Measurements from ENCODE around the gene DCHS2.

DCHS2 gene

GRCh38 chr4:154456240-154456639, 35.4 kb downstream of the DCHS2 start:
- no peaks in the 10 kb centered on the region for H3K36me3 ChIP-seq (replicated peaks)
- H3K4me3 ChIP-seq (ENCODE audit: low read depth, low read length), result no peak overlapping the region
- DNase-seq, result no peak
- TF ChIP-seq CTCF (IDR thresholded peaks at IDR 0.05; ENCODE audit: low read depth, low read length, missing control alignments), result no peak
- H3K27me3 ChIP-seq (replicated peaks), result no peaks in the 10 kb centered on the region
- in situ Hi-C loops (cut with HindIII; ENCODE audit: low pct_ligation_motif_present, low sequenced_read_pairs), result no loop called here
- no peak overlapping the region for H3K27ac ChIP-seq

- no peak for DNase-seq
- no peak overlapping the region for H3K27ac ChIP-seq
- H3K36me3 ChIP-seq (replicated peaks), result no peaks in the 10 kb centered on the region
- H3K27me3 ChIP-seq (replicated peaks), result no peaks in the 10 kb centered on the region
- H3K4me3 ChIP-seq (ENCODE audit: low read depth, low read length), result no peak overlapping the region
- in situ Hi-C loops (cut with HindIII; ENCODE audit: low pct_ligation_motif_present, low sequenced_read_pairs), result no loop called here
- no peak for TF ChIP-seq CTCF (IDR thresholded peaks at IDR 0.05; ENCODE audit: low read depth, low read length, missing control alignments)
These were observed 36.5 kb downstream of the DCHS2 start for GRCh38 chr4:154455111-154455510.

- no peak for DNase-seq
- Histone ChIP-seq H3K4me3 (ENCODE audit: low read depth, low read length) (no peak overlapping the region), H3K27me3 (replicated peaks) (no peaks in the 10 kb centered on the region), H3K36me3 (replicated peaks) (no peaks in the 10 kb centered on the region), H3K27ac (no peak overlapping the region)
- in situ Hi-C loops (cut with HindIII; ENCODE audit: low pct_ligation_motif_present, low sequenced_read_pairs), result no loop called here
- no peak for TF ChIP-seq CTCF (IDR thresholded peaks at IDR 0.05; ENCODE audit: low read depth, low read length, missing control alignments)
These were observed 36.9 kb downstream of the DCHS2 start for GRCh38 chr4:154454710-154455109.

- DNase-seq, result no peak
- Histone ChIP-seq H3K4me3 (ENCODE audit: low read depth, low read length) (no peak overlapping the region), H3K27me3 (replicated peaks) (no peaks in the 10 kb centered on the region), H3K27ac (no peak overlapping the region), H3K36me3 (replicated peaks) (no peaks in the 10 kb centered on the region)
- no peak for TF ChIP-seq CTCF (IDR thresholded peaks at IDR 0.05; ENCODE audit: low read depth, low read length, missing control alignments)
- in situ Hi-C loops (cut with HindIII; ENCODE audit: low pct_ligation_motif_present, low sequenced_read_pairs), result no loop called here
These were observed 38.7 kb downstream of the DCHS2 start for GRCh38 chr4:154452798-154453346.

GRCh38 chr4:154450966-154451365, 40.6 kb downstream of the DCHS2 start:
- DNase-seq, result no peak
- TF ChIP-seq CTCF (IDR thresholded peaks at IDR 0.05; ENCODE audit: low read depth, low read length, missing control alignments), result no peak
- in situ Hi-C loops (cut with HindIII; ENCODE audit: low pct_ligation_motif_present, low sequenced_read_pairs), result no loop called here
- Histone ChIP-seq H3K27me3 (replicated peaks) (no peaks in the 10 kb centered on the region), H3K4me3 (ENCODE audit: low read depth, low read length) (no peak overlapping the region), H3K27ac (no peak overlapping the region), H3K36me3 (replicated peaks) (no peaks in the 10 kb centered on the region)

- Histone ChIP-seq H3K27me3 (replicated peaks) (no peaks in the 10 kb centered on the region), H3K27ac (no peak overlapping the region), H3K4me3 (ENCODE audit: low read depth, low read length) (no peak overlapping the region), H3K36me3 (replicated peaks) (no peaks in the 10 kb centered on the region)
- in situ Hi-C loops (cut with HindIII; ENCODE audit: low pct_ligation_motif_present, low sequenced_read_pairs), result no loop called here
- DNase-seq, result no peak
- TF ChIP-seq CTCF (IDR thresholded peaks at IDR 0.05; ENCODE audit: low read depth, low read length, missing control alignments), result no peak
These were observed 46.6 kb downstream of the DCHS2 start for GRCh38 chr4:154444958-154445357.
